DOHH2 (cell line): Measurements from ENCODE around the gene KLHDC7A.

Source experiments
- H3F3A ChIP-seq: fragments of 200-600 bp; sonication (generic), shearing (Covaris generic); 2 replicates; pipeline ENCODE4 v1.6.0; 2016; ENCODE audit warnings: antibody characterized with exemption, mild to moderate bottlenecking; ENCODE audit not compliant: control insufficient read depth, insufficient read depth
- H3K27ac ChIP-seq: fragments of 200-600 bp; sonication (generic); 2 replicates; pipeline ENCODE4 v1.5.1; 2014; ENCODE audit warnings: low read depth, mild to moderate bottlenecking, low read length, moderate library complexity
- H3K27me3 ChIP-seq: fragments of 200-600 bp; sonication (generic); 2 replicates; pipeline ENCODE4 v1.6.1; 2014; ENCODE audit warnings: mild to moderate bottlenecking, low read length, mixed read lengths; ENCODE audit not compliant: control insufficient read depth
- H3K36me3 ChIP-seq: fragments of 200-600 bp; sonication (generic); 2 replicates; pipeline ENCODE4 v1.6.1; 2014; ENCODE audit warnings: mild to moderate bottlenecking, low read length, moderate library complexity, mixed read lengths; ENCODE audit not compliant: control insufficient read depth
- H3K4me1 ChIP-seq: fragments of 200-600 bp; sonication (generic); 2 replicates; pipeline ENCODE4 v1.6.1; 2014; ENCODE audit warnings: mild to moderate bottlenecking, low read length, mixed read lengths; ENCODE audit not compliant: control insufficient read depth
- H3K4me2 ChIP-seq: fragments of 200-600 bp; sonication (generic); 2 replicates; pipeline ENCODE4 v1.6.0; 2014; ENCODE audit warnings: mild to moderate bottlenecking, low read length, moderate library complexity
- H3K4me3 ChIP-seq: fragments of 200-600 bp; sonication (generic); 2 replicates; pipeline ENCODE4 v1.5.1; 2014; ENCODE audit warnings: mild to moderate bottlenecking, low read length, mixed read lengths
- H3K79me2 ChIP-seq: fragments of 200-600 bp; sonication (generic); 2 replicates; pipeline ENCODE4 v1.6.1; 2014; ENCODE audit warnings: mild to moderate bottlenecking, low read length, mixed read lengths; ENCODE audit not compliant: control insufficient read depth
- H3K9me2 ChIP-seq: fragments of 200-600 bp; sonication (generic); replicated peaks from 2 replicates; pipeline ENCODE4 v1.6.1; 2014; ENCODE audit warnings: mild to moderate bottlenecking, low read length, mixed read lengths; ENCODE audit not compliant: control insufficient read depth
- H3K9me3 ChIP-seq: fragments of 200-600 bp; sonication (generic); 2 replicates; pipeline ENCODE4 v1.6.1; 2014; ENCODE audit warnings: antibody characterized with exemption, low read length, mixed read lengths; ENCODE audit not compliant: control insufficient read depth, insufficient read depth
- H4K20me1 ChIP-seq: fragments of 200-600 bp; sonication (generic); 2 replicates; pipeline ENCODE4 v1.6.0; 2014; ENCODE audit warnings: low read depth, mild to moderate bottlenecking, antibody characterized with exemption, low read length, moderate library complexity; ENCODE audit not compliant: control insufficient read depth, insufficient read depth
- EZH2phosphoT487 ChIP-seq: fragments of 200-600 bp; sonication (generic); IDR thresholded peaks from 2 replicates; pipeline ENCODE4 v1.6.1; 2017; ENCODE audit warnings: borderline replicate concordance, mild to moderate bottlenecking, antibody characterized with exemption, low read length, moderate library complexity, mixed read lengths
- TF ChIP-seq, protein P1 (sequence below): fragments of 200-600 bp; sonication (generic); IDR thresholded peaks from one replicate; pipeline ENCODE4 v1.5.1; 2014; ENCODE audit warnings: antibody characterized with exemption, mild to moderate bottlenecking, low read depth, low read length; ENCODE audit not compliant: poor library complexity, severe bottlenecking

Gene KLHDC7A

DNA sequence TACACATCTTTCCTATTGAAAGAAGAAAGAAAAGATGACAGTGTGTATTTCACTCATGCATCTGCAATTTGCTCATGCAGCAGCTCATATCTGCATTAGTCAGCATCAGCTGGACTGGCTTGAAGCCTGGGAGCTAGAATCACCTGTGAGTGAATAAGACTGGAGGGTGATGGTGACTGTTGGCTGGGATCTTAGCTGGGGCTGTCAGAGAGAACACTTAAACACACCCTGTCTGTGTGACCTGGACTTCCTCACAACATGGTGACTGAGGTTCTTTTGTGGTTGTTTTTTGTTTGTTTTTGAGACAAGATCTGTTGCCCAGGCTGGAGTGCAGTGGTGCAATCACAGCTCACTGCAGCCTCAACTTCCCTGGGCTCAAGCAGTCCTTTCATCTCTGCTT lies 24.9 kb downstream of the KLHDC7A start:
- Histone ChIP-seq H3K9me2 (no peaks in the 10 kb centered on the region), H3K79me2 (no peaks in the 10 kb centered on the region), H3K9me3 (no peaks in the 10 kb centered on the region), H3K4me3 (no peak overlapping the region), H3K27ac (no peak overlapping the region), H3F3A (no peaks in the 10 kb centered on the region), H3K27me3 (no peaks in the 10 kb centered on the region), H3K36me3 (no peaks in the 10 kb centered on the region), H4K20me1 (no peaks in the 10 kb centered on the region), H3K4me2 (no peak overlapping the region), H3K4me1 (no peaks in the 10 kb centered on the region)
- no peak for TF ChIP-seq EZH2phosphoT487
- TF ChIP-seq, protein P1, sequence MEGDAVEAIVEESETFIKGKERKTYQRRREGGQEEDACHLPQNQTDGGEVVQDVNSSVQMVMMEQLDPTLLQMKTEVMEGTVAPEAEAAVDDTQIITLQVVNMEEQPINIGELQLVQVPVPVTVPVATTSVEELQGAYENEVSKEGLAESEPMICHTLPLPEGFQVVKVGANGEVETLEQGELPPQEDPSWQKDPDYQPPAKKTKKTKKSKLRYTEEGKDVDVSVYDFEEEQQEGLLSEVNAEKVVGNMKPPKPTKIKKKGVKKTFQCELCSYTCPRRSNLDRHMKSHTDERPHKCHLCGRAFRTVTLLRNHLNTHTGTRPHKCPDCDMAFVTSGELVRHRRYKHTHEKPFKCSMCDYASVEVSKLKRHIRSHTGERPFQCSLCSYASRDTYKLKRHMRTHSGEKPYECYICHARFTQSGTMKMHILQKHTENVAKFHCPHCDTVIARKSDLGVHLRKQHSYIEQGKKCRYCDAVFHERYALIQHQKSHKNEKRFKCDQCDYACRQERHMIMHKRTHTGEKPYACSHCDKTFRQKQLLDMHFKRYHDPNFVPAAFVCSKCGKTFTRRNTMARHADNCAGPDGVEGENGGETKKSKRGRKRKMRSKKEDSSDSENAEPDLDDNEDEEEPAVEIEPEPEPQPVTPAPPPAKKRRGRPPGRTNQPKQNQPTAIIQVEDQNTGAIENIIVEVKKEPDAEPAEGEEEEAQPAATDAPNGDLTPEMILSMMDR: no peak

DNA sequence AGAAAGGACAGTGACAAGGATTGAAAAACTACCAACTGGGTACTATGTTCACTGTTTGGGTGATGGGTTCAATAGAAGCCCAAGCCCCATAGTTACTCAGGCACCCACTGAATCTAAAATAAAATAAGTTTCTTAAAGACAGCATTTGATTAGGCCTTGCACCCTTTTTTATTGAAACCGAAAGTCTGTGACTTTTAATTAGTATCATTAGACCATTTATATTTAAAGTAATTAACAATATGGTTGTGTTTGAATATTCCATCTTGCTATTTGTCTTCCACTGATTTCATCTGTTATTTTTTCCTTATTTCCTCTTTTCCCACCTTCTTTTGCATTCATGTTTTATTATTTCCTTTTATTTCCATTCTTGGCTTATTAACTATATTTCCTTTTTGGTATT lies 27.4 kb downstream of the KLHDC7A start:
- Histone ChIP-seq H4K20me1 (no peaks in the 10 kb centered on the region), H3K9me3 (no peaks in the 10 kb centered on the region), H3F3A (no peaks in the 10 kb centered on the region), H3K4me3 (no peak overlapping the region), H3K79me2 (no peaks in the 10 kb centered on the region), H3K4me2 (no peak overlapping the region), H3K27ac (no peak overlapping the region), H3K36me3 (no peaks in the 10 kb centered on the region), H3K4me1 (no peaks in the 10 kb centered on the region), H3K9me2 (no peaks in the 10 kb centered on the region), H3K27me3 (no peaks in the 10 kb centered on the region)
- no peak for TF ChIP-seq EZH2phosphoT487
- TF ChIP-seq, protein P1: no peak

DNA sequence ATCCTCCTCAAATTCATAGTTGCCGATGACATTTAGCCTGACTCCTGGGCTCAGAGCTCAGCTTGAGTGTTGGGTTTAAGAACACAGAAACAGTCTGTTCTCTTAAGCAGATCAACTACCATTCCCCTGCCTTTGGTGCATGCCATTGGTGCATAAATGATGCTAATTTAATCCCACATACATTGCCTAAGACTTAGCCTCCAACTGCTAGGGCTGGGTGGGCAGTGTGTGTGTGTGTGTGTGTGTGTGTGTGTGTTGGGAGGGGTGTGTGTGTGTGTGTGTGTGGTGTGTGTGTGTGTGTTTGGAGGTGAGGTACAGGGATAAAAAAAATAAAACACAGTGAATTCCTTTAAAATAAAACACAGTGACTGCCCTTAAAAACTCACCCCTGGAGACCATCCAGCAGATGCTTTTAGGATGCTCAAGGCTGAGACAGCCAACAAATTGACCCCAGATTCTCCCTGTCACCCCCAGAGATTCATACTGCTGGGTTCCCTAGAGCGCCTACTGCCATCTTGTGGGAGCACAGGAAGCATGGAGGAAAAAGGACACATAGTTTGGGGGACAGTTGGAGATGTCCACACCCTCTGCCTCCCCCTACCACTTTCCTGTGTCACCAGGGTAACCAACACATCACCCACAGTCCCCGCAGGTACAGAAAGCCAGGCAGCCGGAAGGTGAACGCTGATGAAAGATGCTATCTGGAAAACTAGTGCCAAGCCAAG lies 30.6 kb downstream of the KLHDC7A start:
- H3F3A ChIP-seq: no peaks in the 10 kb centered on the region
- H3K27me3 ChIP-seq: no peaks in the 10 kb centered on the region
- H3K36me3 ChIP-seq: no peaks in the 10 kb centered on the region
- H3K79me2 ChIP-seq: no peaks in the 10 kb centered on the region
- H4K20me1 ChIP-seq: no peaks in the 10 kb centered on the region
- H3K27ac ChIP-seq: no peak overlapping the region
- no peak for TF ChIP-seq EZH2phosphoT487
- TF ChIP-seq, protein P1: no peak
- H3K4me2 ChIP-seq: no peak overlapping the region
- H3K9me2 ChIP-seq: no peaks in the 10 kb centered on the region
- H3K9me3 ChIP-seq: 0 out of 2 replicates have a peak, but pooled peaks cover 3% of the 10 kb centered on the region
- H3K4me3 ChIP-seq: no peak overlapping the region
- H3K4me1 ChIP-seq: no peaks in the 10 kb centered on the region
